ENCODE data around the gene EPN3. TPM values are rescaled to one million over a fixed set of nuclear protein-coding genes. Genes with fewer than 3 reads are reported as not detected.

The EPN3 gene
- total RNA-seq, 1 experiment from 2014 or later = 17.8 TPM

DNA sequence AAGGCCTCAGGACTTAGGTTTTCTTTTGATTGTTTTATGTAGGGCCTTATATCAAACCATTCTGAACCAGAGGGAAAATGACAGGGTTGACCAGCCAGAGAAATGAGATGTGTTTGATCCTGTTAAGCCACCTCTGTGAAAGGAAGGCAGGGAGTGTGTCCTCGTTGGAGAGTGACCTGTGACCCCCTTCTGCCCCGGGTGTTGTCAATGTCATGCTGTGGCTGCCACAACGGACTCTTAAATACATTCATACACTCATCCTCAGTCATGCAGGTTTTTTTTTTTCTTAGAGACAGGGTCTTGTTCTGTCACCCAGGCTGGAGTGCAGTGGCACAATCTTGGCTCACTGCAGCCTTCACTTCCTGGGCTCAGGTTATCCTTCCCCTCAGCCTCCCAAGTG, 18.1 kb upstream of the EPN3 start:
- Histone ChIP-seq H3K27ac (ENCODE audit: low read depth, low read length) (no peak overlapping the region), H3K27me3 (ENCODE audit: insufficient read depth, low read length) (no peaks in the 10 kb centered on the region), H3K9me2 (ENCODE audit: insufficient read depth) (no peaks in the 10 kb centered on the region), H3K79me2 (ENCODE audit: insufficient read depth, low read length) (no peaks in the 10 kb centered on the region), H3K4me3 (replicated peaks in 1 of 2; ENCODE audit: low read depth in 1 of 2, low read length in 2 of 2) (no peak overlapping the region), H3K4me1 (ENCODE audit: control insufficient read depth in 1 of 2, insufficient read depth in 2 of 2, low read length in 2 of 2) (peaks cover 0 to 17% of the 10 kb centered on the region in 2 experiments; a peak in 2 of 4 replicates), H2AFZ (ENCODE audit: low read depth, low read length, poor library complexity, severe bottlenecking) (no peak overlapping the region), H3K9me3 (ENCODE audit: control insufficient read depth in 1 of 2, insufficient read depth in 1 of 2, low read depth in 1 of 2, low read length in 2 of 2) (no peaks in the 10 kb centered on the region), H3K4me2 (ENCODE audit: low read length) (no peak overlapping the region), H4K20me1 (ENCODE audit: insufficient read depth) (no peaks in the 10 kb centered on the region), H3K9ac (ENCODE audit: low read length) (no peak overlapping the region), H3K36me3 (ENCODE audit: control insufficient read depth in 1 of 2, insufficient read depth in 2 of 2, low read length in 2 of 2) (no peaks in the 10 kb centered on the region)
- intact Hi-C loops (cut with micrococcal nuclease) = no loop called here
- BruUV-seq (replicated peaks) = no TSS peak
- TF ChIP-seq POLR2AphosphoS5 (IDR thresholded peaks at IDR 0.05; ENCODE audit: low read depth, low read length) (no peak), SIN3A (IDR thresholded peaks at IDR 0.05; ENCODE audit: low read depth) (no peak), MAX (IDR thresholded peaks at IDR 0.05) (no peak), ZNF274 (IDR thresholded peaks at IDR 0.05; ENCODE audit: low read depth, low read length) (no peak), FOSL1 (IDR thresholded peaks at IDR 0.05; ENCODE audit: low read depth) (no peak), SP1 (IDR thresholded peaks at IDR 0.05; ENCODE audit: low read depth) (no peak), YY1 (IDR thresholded peaks at IDR 0.05; ENCODE audit: extremely low read depth, insufficient replicate concordance, low read depth, low read length) (no peak), CEBPB (IDR thresholded peaks at IDR 0.05; ENCODE audit: low read depth) (no peak), CTCF (IDR thresholded peaks at IDR 0.05 in 2 of 3, conservative IDR thresholded peaks at IDR 0.05 in 1 of 3; ENCODE audit: borderline replicate concordance in 1 of 3, insufficient read depth in 1 of 3, low read depth in 2 of 3, low read length in 2 of 3) (no peak), ATF3 (IDR thresholded peaks at IDR 0.05) (no peak), EZH2phosphoT487 (IDR thresholded peaks at IDR 0.05; ENCODE audit: borderline replicate concordance) (no peak), ZFX (IDR thresholded peaks at IDR 0.05) (no peak), ELF1 (IDR thresholded peaks at IDR 0.05; ENCODE audit: borderline replicate concordance, low read depth) (no peak), RAD21 (IDR thresholded peaks at IDR 0.05; ENCODE audit: low read depth) (no peak), TCF7L2 (IDR thresholded peaks at IDR 0.05; ENCODE audit: borderline replicate concordance, extremely low read depth, insufficient read depth, insufficient read length) (no peak), EGR1 (IDR thresholded peaks at IDR 0.05; ENCODE audit: low read depth) (no peak), EZH2 (IDR thresholded peaks at IDR 0.05) (no peak), POLR2A (IDR thresholded peaks at IDR 0.05; ENCODE audit: borderline replicate concordance, extremely low read depth, insufficient read depth, insufficient read length) (no peak)
- TF ChIP-seq, protein P1, sequence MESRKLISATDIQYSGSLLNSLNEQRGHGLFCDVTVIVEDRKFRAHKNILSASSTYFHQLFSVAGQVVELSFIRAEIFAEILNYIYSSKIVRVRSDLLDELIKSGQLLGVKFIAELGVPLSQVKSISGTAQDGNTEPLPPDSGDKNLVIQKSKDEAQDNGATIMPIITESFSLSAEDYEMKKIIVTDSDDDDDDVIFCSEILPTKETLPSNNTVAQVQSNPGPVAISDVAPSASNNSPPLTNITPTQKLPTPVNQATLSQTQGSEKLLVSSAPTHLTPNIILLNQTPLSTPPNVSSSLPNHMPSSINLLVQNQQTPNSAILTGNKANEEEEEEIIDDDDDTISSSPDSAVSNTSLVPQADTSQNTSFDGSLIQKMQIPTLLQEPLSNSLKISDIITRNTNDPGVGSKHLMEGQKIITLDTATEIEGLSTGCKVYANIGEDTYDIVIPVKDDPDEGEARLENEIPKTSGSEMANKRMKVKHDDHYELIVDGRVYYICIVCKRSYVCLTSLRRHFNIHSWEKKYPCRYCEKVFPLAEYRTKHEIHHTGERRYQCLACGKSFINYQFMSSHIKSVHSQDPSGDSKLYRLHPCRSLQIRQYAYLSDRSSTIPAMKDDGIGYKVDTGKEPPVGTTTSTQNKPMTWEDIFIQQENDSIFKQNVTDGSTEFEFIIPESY (IDR thresholded peaks at IDR 0.05; ENCODE audit: extremely low read depth, insufficient replicate concordance, low read length) = no peak
- RAD21 ChIA-PET (ENCODE audit: low non-redundant PET in 1 of 2, low total read pairs in 2 of 2, uncharacterized antibody in 2 of 2, unreplicated experiment in 2 of 2) = no interaction called here
- CTCF ChIA-PET = no interaction called here
- DNase-seq (ENCODE audit: low read depth, low spot score) (no peak), ATAC-seq (no peak)
- POLR2A ChIA-PET = interaction anchor here (0.9 kb wide), 1 partner anchor 14 kb away, joined by 3 read pairs; no protein-coding TSS in a partner anchor
